ENCODE results near the gene C1orf159.

Gene C1orf159

GRCh38 chr1:1090424-1091343 lies 25.2 kb downstream of the C1orf159 start:
- ChIA-PET CTCF (interaction anchor here (0.7 to 0.9 kb wide), 2 partner anchors 32 to 160 kb away, joined by 3 to 4 read pairs; no protein-coding TSS in a partner anchor), POLR2A (no interaction called here)

GRCh38 chr1:1089731-1090423 lies 26.0 kb downstream of the C1orf159 start:
- ChIA-PET POLR2A (no interaction called here), CTCF (interaction anchor here (0.7 to 0.9 kb wide), 2 partner anchors 33 to 161 kb away, joined by 3 to 4 read pairs; no protein-coding TSS in a partner anchor)
- TF ChIP-seq, protein P1, sequence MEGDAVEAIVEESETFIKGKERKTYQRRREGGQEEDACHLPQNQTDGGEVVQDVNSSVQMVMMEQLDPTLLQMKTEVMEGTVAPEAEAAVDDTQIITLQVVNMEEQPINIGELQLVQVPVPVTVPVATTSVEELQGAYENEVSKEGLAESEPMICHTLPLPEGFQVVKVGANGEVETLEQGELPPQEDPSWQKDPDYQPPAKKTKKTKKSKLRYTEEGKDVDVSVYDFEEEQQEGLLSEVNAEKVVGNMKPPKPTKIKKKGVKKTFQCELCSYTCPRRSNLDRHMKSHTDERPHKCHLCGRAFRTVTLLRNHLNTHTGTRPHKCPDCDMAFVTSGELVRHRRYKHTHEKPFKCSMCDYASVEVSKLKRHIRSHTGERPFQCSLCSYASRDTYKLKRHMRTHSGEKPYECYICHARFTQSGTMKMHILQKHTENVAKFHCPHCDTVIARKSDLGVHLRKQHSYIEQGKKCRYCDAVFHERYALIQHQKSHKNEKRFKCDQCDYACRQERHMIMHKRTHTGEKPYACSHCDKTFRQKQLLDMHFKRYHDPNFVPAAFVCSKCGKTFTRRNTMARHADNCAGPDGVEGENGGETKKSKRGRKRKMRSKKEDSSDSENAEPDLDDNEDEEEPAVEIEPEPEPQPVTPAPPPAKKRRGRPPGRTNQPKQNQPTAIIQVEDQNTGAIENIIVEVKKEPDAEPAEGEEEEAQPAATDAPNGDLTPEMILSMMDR (IDR thresholded peaks at IDR 0.05; ENCODE audit: control extremely low read depth, extremely low read depth, low read depth, missing control alignments): no peak
- no peak for DNase-seq (ENCODE audit: extremely low spot score)

More at GRCh38 chr1:1090424-1091343, 25.2 kb downstream of the C1orf159 start:
- DNase-seq (ENCODE audit: extremely low spot score): no peak
- TF ChIP-seq, protein P1 (IDR thresholded peaks at IDR 0.05; ENCODE audit: control extremely low read depth, extremely low read depth, low read depth, missing control alignments): no peak

GRCh38 chr1:1088801-1089680 lies 26.8 kb downstream of the C1orf159 start:
- CTCF ChIA-PET: interaction anchor here (0.9 kb wide), 1 partner anchor 162 kb away, joined by 4 read pairs; no protein-coding TSS in a partner anchor
- no peak for DNase-seq (ENCODE audit: extremely low spot score)
- POLR2A ChIA-PET: no interaction called here
- TF ChIP-seq, protein P1 (IDR thresholded peaks at IDR 0.05; ENCODE audit: control extremely low read depth, extremely low read depth, low read depth, missing control alignments): no peak

DNA sequence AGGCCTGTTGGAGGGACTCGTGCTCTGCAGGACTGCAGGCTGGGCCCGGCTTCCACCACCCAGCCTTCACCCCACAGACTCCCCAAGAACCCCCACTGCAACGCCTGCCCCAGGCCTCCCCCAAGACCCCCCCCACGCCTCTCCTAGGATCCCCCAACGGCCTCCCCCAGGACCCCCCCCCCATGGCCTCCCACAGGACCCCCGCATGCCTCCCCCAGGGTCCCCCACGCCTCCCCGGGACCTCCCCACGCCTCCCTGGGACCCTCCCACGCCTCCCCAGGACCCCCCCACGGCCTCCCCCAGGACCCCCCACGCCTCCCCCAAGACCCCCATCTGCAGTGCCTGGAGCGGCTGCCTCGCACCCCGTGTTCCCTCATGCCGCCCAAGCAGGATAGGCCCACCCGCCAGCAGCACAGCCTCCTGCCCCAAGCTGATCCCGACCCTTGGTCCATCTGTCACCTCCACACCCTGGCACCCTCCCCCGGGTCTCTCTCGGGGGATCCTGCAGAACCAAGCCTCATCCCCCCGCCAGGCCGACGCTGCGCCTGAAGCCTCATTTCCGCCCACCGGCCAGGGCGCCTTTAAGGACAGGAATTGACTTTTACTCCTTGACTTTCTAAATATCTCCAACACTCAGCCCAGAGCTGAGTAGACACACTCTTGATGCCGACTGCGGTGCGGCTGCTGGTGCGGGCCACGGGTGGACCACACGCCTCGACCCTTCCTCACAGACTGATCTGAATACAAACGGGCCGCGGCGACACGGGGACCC lies 27.7 kb downstream of the C1orf159 start:
- ChIA-PET POLR2A (no interaction called here), CTCF (no interaction called here)
- TF ChIP-seq, protein P1 (IDR thresholded peaks at IDR 0.05; ENCODE audit: control extremely low read depth, extremely low read depth, low read depth, missing control alignments): no peak
- no peak for DNase-seq (ENCODE audit: extremely low spot score)

GRCh38 chr1:1087351-1088028 lies 28.4 kb downstream of the C1orf159 start:
- CTCF ChIA-PET: no interaction called here
- POLR2A ChIA-PET: no interaction called here
- no peak for DNase-seq (ENCODE audit: extremely low spot score)
- TF ChIP-seq, protein P1 (IDR thresholded peaks at IDR 0.05; ENCODE audit: control extremely low read depth, extremely low read depth, low read depth, missing control alignments): no peak
